Occipital lobe (tissue), 2 donors: ENCODE results near the gene SLC11A1. TPM values are rescaled to one million over a fixed set of nuclear protein-coding genes. Genes with fewer than 3 reads are reported as not detected.

Source experiments
- DNase-seq: peaks from one replicate; lab custom pipeline; 2025; lab: John Stamatoyannopoulos, UW
- total RNA-seq: library from RNA; depleted of rRNA; stranded (reverse); fragments of >200 nt; gene quantifications from one replicate; pipeline ENCODE4 v1.2.3, GENCODE V29; 2014

SLC11A1 gene
- total RNA-seq, 1 donor from 2014 or later, result 1.7 TPM

GRCh38 chr2:218366621-218367414 lies 15.3 kb upstream of the SLC11A1 start:
- no peak for DNase-seq

GRCh38 chr2:218367415-218368149 lies 14.5 kb upstream of the SLC11A1 start:
- DNase-seq, result peak; percentile 60

- DNase-seq, result no peak
Measured at GRCh38 chr2:218368150-218368528, 13.9 kb upstream of the SLC11A1 start.

GRCh38 chr2:218368621-218369153 lies 13.4 kb upstream of the SLC11A1 start:
- no peak for DNase-seq

- DNase-seq, result no peak
Measured at GRCh38 chr2:218369330-218369729, 12.7 kb upstream of the SLC11A1 start.

DNA sequence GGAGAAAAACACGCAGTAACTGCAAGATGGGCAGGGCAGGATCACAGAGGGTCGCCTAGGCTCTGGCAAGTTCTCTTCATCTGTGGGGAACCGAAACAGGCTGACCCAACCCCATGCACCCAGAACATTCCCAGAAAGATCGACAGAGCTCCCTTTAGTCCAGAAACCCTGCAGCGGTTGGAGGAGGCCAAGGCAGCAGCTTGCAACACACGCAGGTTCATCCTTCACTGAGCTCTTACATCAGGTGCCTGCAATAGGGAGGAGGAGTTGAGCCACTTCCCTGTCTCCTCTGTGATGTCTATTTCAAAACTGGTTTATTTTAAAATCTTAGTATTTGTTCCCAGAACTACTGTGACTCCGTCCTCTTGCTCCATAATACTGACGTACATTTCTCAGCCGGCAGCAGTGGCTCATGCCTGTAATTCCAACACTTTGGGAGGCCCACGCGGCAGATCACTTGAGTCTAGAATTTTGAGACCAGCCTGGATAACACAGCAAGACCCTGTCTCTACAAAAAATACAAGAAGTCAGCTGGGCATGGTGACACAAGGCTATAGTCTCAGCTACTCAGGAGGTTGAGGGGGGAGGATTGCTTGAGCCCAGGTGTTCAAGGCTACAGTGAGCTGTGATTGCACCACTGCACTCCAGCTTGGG lies 11.5 kb upstream of the SLC11A1 start:
- DNase-seq, result no peak

- DNase-seq, result no peak
Measured at GRCh38 chr2:218371983-218372350, 10.1 kb upstream of the SLC11A1 start.

- DNase-seq, result no peak
Measured at GRCh38 chr2:218374795-218375194, 7.3 kb upstream of the SLC11A1 start.

DNA sequence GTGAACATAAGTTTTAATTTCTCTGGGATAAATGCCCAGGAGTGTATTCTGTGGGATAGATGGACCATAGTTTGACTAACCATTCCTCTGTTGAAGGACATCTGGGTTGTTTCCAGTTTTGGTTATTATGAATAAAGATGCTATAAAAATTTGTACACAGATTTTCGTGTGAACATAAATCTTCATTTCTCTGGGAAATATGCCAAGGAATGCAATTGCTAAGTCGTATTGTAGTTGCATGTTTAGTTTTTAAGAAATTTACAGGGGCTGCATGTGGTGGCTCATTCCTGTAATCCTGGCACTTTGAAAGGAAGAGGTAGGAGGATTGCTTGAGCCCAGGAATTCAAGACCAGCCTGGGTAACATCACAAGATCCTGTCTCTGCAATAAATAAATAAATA lies 6.9 kb upstream of the SLC11A1 start:
- no peak for DNase-seq

GRCh38 chr2:218378053-218378452 lies 4.0 kb upstream of the SLC11A1 start:
- DNase-seq, result no peak

DNA sequence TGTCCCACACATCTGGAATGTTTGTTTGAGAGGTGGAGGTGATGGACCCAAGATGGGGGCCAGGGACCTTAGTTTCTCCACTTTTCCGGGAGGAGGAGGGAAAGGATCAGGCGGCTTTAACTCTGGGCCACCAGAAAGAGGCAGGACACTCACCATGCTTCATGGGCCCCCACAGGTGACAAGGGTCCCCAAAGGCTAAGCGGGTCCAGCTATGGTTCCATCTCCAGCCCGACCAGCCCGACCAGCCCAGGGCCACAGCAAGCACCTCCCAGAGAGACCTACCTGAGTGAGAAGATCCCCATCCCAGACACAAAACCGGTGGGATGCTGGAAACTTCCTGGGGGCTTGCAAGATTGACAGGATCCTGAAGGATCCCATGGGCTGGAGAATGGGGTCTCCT lies 712 bp downstream of the SLC11A1 start:
- no peak for DNase-seq

DNA sequence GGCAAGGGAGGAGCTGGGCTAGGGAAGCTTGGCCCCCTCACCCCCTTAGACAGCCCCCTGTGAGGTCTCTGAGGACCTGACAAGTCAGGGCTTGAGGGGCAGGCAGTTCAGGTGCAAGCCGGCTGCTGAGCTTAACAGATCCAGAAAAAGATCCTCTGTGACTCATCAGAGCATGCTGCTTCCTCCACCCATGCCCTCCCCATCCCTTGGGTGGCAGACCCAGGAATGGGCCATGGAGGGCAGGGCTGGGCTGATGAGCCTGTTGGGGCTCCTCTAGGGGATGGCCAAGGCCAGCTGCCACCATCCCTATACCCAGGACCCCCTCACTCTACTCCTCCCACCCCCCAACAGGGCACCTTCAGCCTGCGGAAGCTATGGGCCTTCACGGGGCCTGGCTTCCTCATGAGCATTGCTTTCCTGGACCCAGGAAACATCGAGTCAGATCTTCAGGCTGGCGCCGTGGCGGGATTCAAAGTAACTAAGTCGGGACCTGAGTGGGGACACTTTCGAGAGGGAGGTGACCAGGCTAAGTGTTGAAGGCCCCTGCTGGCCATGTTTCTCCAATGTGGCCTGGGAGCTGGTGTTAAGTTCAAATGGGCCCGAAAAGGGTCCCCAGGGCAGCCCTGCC lies 1.9 kb downstream of the SLC11A1 start:
- no peak for DNase-seq

- no peak for DNase-seq
Measured at GRCh38 chr2:218384975-218385374, 2.9 kb downstream of the SLC11A1 start.

DNA sequence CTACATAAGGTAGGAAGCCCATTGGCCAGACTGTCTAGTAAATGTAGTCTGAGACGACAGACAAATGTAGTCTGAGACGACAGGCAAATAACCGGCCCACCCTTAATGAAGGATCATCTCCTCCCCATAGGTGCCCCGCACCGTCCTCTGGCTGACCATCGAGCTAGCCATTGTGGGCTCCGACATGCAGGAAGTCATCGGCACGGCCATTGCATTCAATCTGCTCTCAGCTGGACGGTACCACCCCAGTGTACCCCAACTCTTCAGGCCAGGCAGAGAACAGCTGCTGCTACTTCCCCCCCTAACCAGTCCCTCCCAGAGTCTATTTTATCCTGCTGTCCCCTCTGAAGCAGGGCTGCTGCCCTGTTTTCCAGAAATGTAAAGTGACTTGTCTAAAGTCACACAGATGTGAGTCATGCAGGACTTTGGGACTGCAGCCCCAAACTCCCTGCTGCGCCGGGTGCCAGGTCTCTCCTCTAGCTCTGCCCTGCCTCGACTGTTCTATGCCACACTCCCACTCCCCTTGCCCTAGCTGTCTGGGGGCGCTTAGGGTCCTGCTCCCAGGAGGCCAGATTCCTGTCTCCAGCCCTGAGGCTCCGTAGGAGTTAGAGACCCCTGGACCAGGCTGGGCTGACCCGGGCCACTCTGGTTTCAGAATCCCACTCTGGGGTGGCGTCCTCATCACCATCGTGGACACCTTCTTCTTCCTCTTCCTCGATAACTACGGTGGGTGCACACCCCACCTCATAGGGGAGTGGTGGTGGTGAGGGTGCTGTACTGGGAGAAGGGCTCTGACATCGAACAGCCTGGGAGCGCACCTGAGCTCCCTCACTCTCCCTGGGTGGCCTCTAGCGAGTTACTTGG lies 4.7 kb downstream of the SLC11A1 start:
- no peak for DNase-seq

GRCh38 chr2:218387369-218388194 lies 5.5 kb downstream of the SLC11A1 start:
- DNase-seq, result no peak

- DNase-seq, result no peak
Measured at GRCh38 chr2:218389333-218390150, 7.5 kb downstream of the SLC11A1 start.

GRCh38 chr2:218391202-218391601 lies 9.1 kb downstream of the SLC11A1 start:
- no peak for DNase-seq

DNA sequence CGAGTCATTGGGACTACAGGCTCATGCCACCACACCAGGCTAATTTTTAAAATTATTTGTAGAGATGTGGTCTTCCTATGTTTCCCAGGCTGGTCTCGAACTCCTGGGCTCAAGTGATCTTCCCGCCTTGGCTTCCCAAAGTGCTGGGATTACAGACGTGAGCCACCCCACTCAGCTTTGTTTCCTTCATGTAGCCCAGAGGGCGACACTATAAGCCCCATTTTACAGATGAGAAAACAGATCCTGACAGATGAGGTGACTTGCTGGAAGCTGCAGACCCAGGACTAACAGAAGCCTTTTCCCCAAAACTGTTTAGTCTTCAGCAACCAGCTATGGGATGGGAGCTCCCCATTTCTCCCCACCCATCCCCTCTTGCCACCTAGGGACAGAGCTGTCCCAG lies 10.4 kb downstream of the SLC11A1 start:
- no peak for DNase-seq

DNA sequence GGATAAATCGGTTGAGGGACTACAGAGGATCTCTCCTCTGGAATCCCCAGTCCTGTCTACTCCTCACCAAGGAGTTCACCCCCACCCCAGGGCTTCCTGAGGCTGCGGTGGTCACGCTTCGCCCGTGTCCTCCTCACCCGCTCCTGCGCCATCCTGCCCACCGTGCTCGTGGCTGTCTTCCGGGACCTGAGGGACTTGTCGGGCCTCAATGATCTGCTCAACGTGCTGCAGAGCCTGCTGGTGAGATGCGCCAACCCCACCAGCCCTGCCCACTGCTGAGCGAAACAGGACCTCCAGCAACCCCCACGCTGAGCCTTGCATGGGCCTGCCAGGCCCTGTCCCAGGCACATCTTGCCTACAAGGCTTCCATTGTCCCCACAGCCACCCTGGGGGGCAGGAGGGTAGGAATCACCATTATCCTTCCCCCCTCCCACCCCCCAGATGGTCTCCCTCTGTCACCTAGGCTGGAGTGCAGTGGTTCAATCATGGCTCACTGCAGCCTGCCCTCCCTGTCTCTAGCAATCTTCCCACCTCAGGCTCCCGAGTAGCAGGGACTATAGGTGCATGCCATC lies 10.9 kb downstream of the SLC11A1 start:
- no peak for DNase-seq
